ENCODE measurements around the gene WNT5A. TPM values are rescaled to one million over a fixed set of nuclear protein-coding genes. Genes with fewer than 3 reads are reported as not detected.

Gene WNT5A
- total RNA-seq, 1 experiment from 2014 or later: 0.15 TPM

DNA sequence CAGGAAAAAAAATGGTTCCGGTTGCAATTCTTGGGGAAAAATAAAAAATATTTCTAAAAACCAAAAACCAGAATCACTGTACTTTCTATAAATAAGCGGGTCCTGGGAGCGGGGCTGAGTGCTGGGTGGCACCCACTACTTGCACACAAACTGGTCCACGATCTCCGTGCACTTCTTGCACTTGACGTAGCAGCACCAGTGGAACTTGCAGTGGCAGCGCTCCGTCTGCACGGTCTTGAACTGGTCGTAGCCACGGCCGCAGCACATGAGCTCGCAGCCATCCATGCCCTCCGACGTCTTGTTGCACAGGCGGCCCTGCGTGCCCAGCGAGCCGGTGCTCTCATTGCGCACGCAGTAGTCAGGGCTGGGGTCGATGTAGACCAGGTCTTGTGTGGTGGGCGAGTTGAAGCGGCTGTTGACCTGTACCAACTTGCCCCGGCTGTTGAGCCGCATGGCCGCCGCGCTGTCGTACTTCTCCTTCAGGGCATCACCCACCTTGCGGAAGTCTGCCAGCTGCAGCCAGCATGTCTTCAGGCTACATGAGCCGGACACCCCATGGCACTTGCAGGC lies 17.1 kb downstream of the WNT5A start:
- TF ChIP-seq ZFX (IDR thresholded peaks at IDR 0.05): no peak
- TF ChIP-seq RAD21 (IDR thresholded peaks at IDR 0.05; ENCODE audit: low read depth): no peak
- no peak for TF ChIP-seq SP1 (IDR thresholded peaks at IDR 0.05; ENCODE audit: low read depth)
- TF ChIP-seq SIN3A (IDR thresholded peaks at IDR 0.05; ENCODE audit: low read depth): no peak
- no peak for TF ChIP-seq EGR1 (IDR thresholded peaks at IDR 0.05; ENCODE audit: low read depth)
- no peak for TF ChIP-seq ELF1 (IDR thresholded peaks at IDR 0.05; ENCODE audit: borderline replicate concordance, low read depth)
- TF ChIP-seq, protein P1, sequence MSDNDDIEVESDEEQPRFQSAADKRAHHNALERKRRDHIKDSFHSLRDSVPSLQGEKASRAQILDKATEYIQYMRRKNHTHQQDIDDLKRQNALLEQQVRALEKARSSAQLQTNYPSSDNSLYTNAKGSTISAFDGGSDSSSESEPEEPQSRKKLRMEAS (IDR thresholded peaks at IDR 0.05): no peak
- no peak for TF ChIP-seq JUND (IDR thresholded peaks at IDR 0.05)
- Histone ChIP-seq H3K36me3 (ENCODE audit: control insufficient read depth in 1 of 2, insufficient read depth in 2 of 2, low read length in 2 of 2) (no peaks in the 10 kb centered on the region), H3K4me2 (ENCODE audit: low read length) (no peak overlapping the region), H3K9ac (ENCODE audit: low read length) (no peak overlapping the region), H3K27me3 (ENCODE audit: insufficient read depth, low read length) (no peaks in the 10 kb centered on the region), H4K20me1 (ENCODE audit: insufficient read depth) (no peaks in the 10 kb centered on the region), H2AFZ (ENCODE audit: low read depth, low read length, poor library complexity, severe bottlenecking) (no peak overlapping the region), H3K79me2 (ENCODE audit: insufficient read depth, low read length) (no peaks in the 10 kb centered on the region), H3K27ac (ENCODE audit: low read depth, low read length) (no peak overlapping the region), H3K4me1 (ENCODE audit: control insufficient read depth in 1 of 2, insufficient read depth in 2 of 2, low read length in 2 of 2) (no peaks in the 10 kb centered on the region), H3K4me3 (replicated peaks in 1 of 2; ENCODE audit: low read depth in 1 of 2, low read length in 2 of 2) (no peak overlapping the region), H3K9me2 (ENCODE audit: insufficient read depth) (no peaks in the 10 kb centered on the region), H3K9me3 (ENCODE audit: control insufficient read depth in 1 of 2, insufficient read depth in 1 of 2, low read depth in 1 of 2, low read length in 2 of 2) (no peaks in the 10 kb centered on the region; a peak in 2 of 4 replicates)
- RAD21 ChIA-PET (ENCODE audit: low non-redundant PET in 1 of 2, low total read pairs in 2 of 2, uncharacterized antibody in 2 of 2, unreplicated experiment in 2 of 2): no interaction called here
- DNase-seq (ENCODE audit: low read depth, low spot score): no peak
- no TSS peak for BruUV-seq (replicated peaks)
- POLR2A ChIA-PET: no interaction called here
- ATAC-seq: no peak
- intact Hi-C loops (cut with micrococcal nuclease): no loop called here
- CTCF ChIA-PET: no interaction called here

DNA sequence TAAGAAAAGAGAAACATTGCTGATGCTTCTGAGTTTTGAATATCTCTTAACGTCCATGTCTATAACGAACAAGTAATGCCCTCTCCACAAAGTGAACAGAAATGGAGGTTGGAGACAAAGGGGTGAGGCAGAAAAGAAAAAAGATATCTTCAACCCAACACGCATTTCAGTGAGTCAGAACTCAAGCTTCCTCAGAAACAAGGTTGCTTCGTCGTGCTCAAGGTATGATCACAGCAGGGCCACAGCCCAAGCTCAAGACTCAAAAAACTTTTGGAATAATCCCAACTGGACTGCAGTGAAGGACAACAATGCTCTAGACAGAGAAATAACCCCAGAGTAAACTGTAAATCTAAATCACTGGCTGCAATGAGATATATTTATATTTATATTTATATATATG lies 18.9 kb downstream of the WNT5A start:
- ChIA-PET RAD21 (ENCODE audit: low non-redundant PET in 1 of 2, low total read pairs in 2 of 2, uncharacterized antibody in 2 of 2, unreplicated experiment in 2 of 2) (no interaction called here), CTCF (no interaction called here), POLR2A (no interaction called here)
- ATAC-seq (no peak), DNase-seq (ENCODE audit: low read depth, low spot score) (no peak)
- Histone ChIP-seq H3K4me3 (replicated peaks in 1 of 2; ENCODE audit: low read depth in 1 of 2, low read length in 2 of 2) (no peak overlapping the region), H3K36me3 (ENCODE audit: control insufficient read depth in 1 of 2, insufficient read depth in 2 of 2, low read length in 2 of 2) (no peaks in the 10 kb centered on the region), H3K4me2 (ENCODE audit: low read length) (no peak overlapping the region), H3K79me2 (ENCODE audit: insufficient read depth, low read length) (no peaks in the 10 kb centered on the region), H3K4me1 (ENCODE audit: control insufficient read depth in 1 of 2, insufficient read depth in 2 of 2, low read length in 2 of 2) (no peaks in the 10 kb centered on the region), H3K9me2 (ENCODE audit: insufficient read depth) (no peaks in the 10 kb centered on the region), H3K27me3 (ENCODE audit: insufficient read depth, low read length) (no peaks in the 10 kb centered on the region), H4K20me1 (ENCODE audit: insufficient read depth) (no peaks in the 10 kb centered on the region), H3K27ac (ENCODE audit: low read depth, low read length) (no peak overlapping the region), H3K9me3 (ENCODE audit: control insufficient read depth in 1 of 2, insufficient read depth in 1 of 2, low read depth in 1 of 2, low read length in 2 of 2) (peaks cover 0 to 6% of the 10 kb centered on the region in 2 experiments; a peak in 2 of 4 replicates), H2AFZ (ENCODE audit: low read depth, low read length, poor library complexity, severe bottlenecking) (no peak overlapping the region), H3K9ac (ENCODE audit: low read length) (no peak overlapping the region)
- BruUV-seq (replicated peaks): no TSS peak
- TF ChIP-seq FOSL1 (IDR thresholded peaks at IDR 0.05; ENCODE audit: low read depth) (no peak), CEBPB (IDR thresholded peaks at IDR 0.05; ENCODE audit: low read depth) (no peak), JUND (IDR thresholded peaks at IDR 0.05) (no peak), EZH2phosphoT487 (IDR thresholded peaks at IDR 0.05; ENCODE audit: borderline replicate concordance) (no peak), ZNF274 (IDR thresholded peaks at IDR 0.05; ENCODE audit: low read depth, low read length) (no peak), RAD21 (IDR thresholded peaks at IDR 0.05; ENCODE audit: low read depth) (no peak), POLR2AphosphoS5 (IDR thresholded peaks at IDR 0.05; ENCODE audit: low read depth, low read length) (no peak), SP1 (IDR thresholded peaks at IDR 0.05; ENCODE audit: low read depth) (no peak), POLR2A (IDR thresholded peaks at IDR 0.05; ENCODE audit: borderline replicate concordance, extremely low read depth, insufficient read depth, insufficient read length) (no peak), ZFX (IDR thresholded peaks at IDR 0.05) (no peak), SIN3A (IDR thresholded peaks at IDR 0.05; ENCODE audit: low read depth) (no peak), CBX3 (IDR thresholded peaks at IDR 0.05; ENCODE audit: low read depth) (no peak)
- TF ChIP-seq, protein P1 (IDR thresholded peaks at IDR 0.05): no peak
- TF ChIP-seq, protein P2, sequence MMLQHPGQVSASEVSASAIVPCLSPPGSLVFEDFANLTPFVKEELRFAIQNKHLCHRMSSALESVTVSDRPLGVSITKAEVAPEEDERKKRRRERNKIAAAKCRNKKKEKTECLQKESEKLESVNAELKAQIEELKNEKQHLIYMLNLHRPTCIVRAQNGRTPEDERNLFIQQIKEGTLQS (IDR thresholded peaks at IDR 0.05): no peak
- TF ChIP-seq, protein P3, sequence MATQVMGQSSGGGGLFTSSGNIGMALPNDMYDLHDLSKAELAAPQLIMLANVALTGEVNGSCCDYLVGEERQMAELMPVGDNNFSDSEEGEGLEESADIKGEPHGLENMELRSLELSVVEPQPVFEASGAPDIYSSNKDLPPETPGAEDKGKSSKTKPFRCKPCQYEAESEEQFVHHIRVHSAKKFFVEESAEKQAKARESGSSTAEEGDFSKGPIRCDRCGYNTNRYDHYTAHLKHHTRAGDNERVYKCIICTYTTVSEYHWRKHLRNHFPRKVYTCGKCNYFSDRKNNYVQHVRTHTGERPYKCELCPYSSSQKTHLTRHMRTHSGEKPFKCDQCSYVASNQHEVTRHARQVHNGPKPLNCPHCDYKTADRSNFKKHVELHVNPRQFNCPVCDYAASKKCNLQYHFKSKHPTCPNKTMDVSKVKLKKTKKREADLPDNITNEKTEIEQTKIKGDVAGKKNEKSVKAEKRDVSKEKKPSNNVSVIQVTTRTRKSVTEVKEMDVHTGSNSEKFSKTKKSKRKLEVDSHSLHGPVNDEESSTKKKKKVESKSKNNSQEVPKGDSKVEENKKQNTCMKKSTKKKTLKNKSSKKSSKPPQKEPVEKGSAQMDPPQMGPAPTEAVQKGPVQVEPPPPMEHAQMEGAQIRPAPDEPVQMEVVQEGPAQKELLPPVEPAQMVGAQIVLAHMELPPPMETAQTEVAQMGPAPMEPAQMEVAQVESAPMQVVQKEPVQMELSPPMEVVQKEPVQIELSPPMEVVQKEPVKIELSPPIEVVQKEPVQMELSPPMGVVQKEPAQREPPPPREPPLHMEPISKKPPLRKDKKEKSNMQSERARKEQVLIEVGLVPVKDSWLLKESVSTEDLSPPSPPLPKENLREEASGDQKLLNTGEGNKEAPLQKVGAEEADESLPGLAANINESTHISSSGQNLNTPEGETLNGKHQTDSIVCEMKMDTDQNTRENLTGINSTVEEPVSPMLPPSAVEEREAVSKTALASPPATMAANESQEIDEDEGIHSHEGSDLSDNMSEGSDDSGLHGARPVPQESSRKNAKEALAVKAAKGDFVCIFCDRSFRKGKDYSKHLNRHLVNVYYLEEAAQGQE (IDR thresholded peaks at IDR 0.05; ENCODE audit: low read depth): no peak
- intact Hi-C loops (cut with micrococcal nuclease): no loop called here

All from HCT116 (cell line).